Mucosa of rectum (tissue), 2 donors: ENCODE measurements around the gene FHL3.

ENCODE experiments used
- H3K27ac ChIP-seq, 2 donors: one replicate each; pipeline ENCODE4 v1.7.0; 2013; ENCODE audit warnings: inconsistent platforms in 2 of 2, low read depth in 2 of 2, low read length in 2 of 2
- H3K27me3 ChIP-seq, 2 donors: one replicate each; pipeline ENCODE4 v1.7.0; 2013; ENCODE audit warnings: low read length in 2 of 2; ENCODE audit not compliant: control insufficient read depth in 2 of 2, insufficient read depth in 2 of 2
- H3K36me3 ChIP-seq, 2 donors: one replicate each; pipeline ENCODE4 v1.7.0; 2013; ENCODE audit warnings: low read length in 2 of 2; ENCODE audit not compliant: control insufficient read depth in 2 of 2, insufficient read depth in 2 of 2
- H3K4me1 ChIP-seq, 2 donors: one replicate each; pipeline ENCODE4 v1.7.0; 2013; ENCODE audit warnings: low read length in 2 of 2, mild to moderate bottlenecking in 1 of 2; ENCODE audit not compliant: control insufficient read depth in 2 of 2, insufficient read depth in 2 of 2
- H3K4me3 ChIP-seq, 2 donors: one replicate each; pipeline ENCODE4 v1.7.0; 2013; ENCODE audit warnings: low read length in 2 of 2
- H3K9ac ChIP-seq, 2 donors: one replicate each; pipeline ENCODE4 v1.7.0; 2013; ENCODE audit warnings: low read length in 2 of 2, low read depth in 1 of 2, mild to moderate bottlenecking in 1 of 2
- H3K9me3 ChIP-seq, 2 donors: one replicate each; pipeline ENCODE4 v1.7.0; 2013; ENCODE audit warnings: low read length in 2 of 2; ENCODE audit not compliant: control insufficient read depth in 2 of 2
- donor health status: healthy.
- donor health status: Normal muscosa, but diverticular disease.

FHL3 gene

DNA sequence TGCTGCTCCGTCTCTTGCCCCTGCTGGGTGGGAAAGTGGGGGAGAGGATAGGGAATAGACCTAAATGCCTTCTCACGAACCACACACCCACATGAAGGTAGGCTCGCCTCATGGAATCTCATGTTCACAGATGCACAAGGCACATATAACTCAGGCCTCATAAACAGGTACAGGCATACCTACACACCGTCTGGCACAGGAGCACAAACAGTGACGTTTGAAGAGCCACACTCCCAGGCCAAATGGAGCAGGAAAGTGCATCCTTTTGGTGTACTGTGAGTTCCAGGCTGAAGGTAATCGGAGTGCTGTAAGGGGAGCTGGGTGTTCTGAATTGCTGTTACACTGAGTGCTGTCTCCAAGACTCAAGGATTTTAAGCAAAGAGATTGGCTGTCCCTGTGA, 20.4 kb upstream of the FHL3 start:
- no peaks in the 10 kb centered on the region for H3K9me3 ChIP-seq
- no peak overlapping the region for H3K27ac ChIP-seq
- no peak overlapping the region for H3K4me3 ChIP-seq
- no peak overlapping the region for H3K9ac ChIP-seq
- peaks cover 0 to 2% of the 10 kb centered on the region in 2 donors for H3K27me3 ChIP-seq
- peaks cover 10 to 13% of the 10 kb centered on the region in 2 donors for H3K4me1 ChIP-seq
- peaks cover 34 to 42% of the 10 kb centered on the region in 2 donors for H3K36me3 ChIP-seq

DNA sequence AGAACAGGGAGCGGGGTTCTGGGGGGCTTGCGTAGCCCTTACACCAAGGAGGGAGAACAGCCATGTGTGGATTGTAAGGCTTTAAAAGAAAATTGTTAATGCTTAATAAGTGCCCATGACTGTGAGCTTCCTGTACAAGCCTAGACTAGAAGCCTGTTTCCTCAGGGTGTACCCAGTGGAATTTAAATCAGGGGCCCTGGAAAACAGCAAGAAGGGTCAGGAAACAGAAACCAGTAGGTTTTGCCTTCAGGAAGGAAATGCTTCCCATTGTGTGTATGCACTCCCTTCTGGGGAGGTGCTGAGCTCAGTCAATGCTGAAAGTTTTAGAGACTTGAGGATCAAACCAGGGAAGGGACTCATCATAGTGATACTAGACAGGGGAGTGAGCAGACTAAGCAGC, 19.9 kb upstream of the FHL3 start:
- Histone ChIP-seq H3K4me3 (no peak overlapping the region), H3K27me3 (peaks cover 0 to 2% of the 10 kb centered on the region in 2 donors), H3K27ac (no peak overlapping the region), H3K4me1 (peaks cover 7 to 8% of the 10 kb centered on the region in 2 donors), H3K9ac (no peak overlapping the region), H3K36me3 (peaks cover 38 to 44% of the 10 kb centered on the region in 2 donors), H3K9me3 (no peaks in the 10 kb centered on the region)

DNA sequence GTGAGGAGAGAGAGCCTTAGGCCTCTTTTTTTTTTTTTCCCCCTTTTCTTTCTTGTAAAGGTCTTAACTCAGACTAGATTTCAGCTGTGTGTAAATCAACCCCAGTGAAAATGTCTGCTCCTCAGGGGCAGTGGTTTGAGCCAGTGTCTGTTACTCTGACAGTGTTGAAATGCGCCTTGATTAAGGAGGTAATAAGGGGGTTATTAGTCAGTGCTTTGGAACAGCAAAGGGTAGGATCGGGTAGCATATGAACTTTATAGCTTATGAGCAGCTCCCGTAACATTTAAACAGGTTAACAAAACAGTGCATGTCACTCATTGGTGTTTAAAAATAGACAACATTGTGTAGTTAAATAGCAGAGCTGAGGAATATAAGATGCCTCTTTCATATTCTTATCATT, 17.5 kb upstream of the FHL3 start:
- H3K4me3 ChIP-seq = no peak overlapping the region
- H3K9ac ChIP-seq = no peak overlapping the region
- no peaks in the 10 kb centered on the region for H3K4me1 ChIP-seq
- H3K27ac ChIP-seq = no peak overlapping the region
- H3K36me3 ChIP-seq = peaks cover 50 to 63% of the 10 kb centered on the region in 2 donors
- H3K9me3 ChIP-seq = no peaks in the 10 kb centered on the region
- H3K27me3 ChIP-seq = no peaks in the 10 kb centered on the region

DNA sequence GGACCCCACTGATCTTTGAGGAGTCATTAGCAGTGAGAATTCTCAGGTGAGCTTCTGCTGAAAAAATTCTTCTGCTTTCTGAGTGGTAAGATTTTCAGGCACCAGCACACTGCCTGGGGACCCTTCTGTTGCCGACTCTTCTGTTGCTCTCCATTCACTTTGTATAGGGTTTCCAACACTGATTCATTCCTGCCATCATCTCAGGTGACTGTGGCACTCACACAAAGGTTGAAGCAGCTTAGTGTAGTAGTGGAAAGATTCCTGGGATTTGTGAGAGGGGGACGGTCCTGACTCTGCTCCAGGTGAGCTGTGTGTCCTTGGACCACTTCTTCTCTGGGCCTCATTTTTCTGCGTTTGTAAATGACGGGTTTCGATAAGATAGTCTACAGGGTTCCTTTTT, 16.7 kb upstream of the FHL3 start:
- peaks cover 53 to 69% of the 10 kb centered on the region in 2 donors for H3K36me3 ChIP-seq
- H3K9me3 ChIP-seq = no peaks in the 10 kb centered on the region
- no peaks in the 10 kb centered on the region for H3K27me3 ChIP-seq
- H3K4me3 ChIP-seq = no peak overlapping the region
- no peak overlapping the region for H3K9ac ChIP-seq
- H3K27ac ChIP-seq = no peak overlapping the region
- H3K4me1 ChIP-seq = no peaks in the 10 kb centered on the region

DNA sequence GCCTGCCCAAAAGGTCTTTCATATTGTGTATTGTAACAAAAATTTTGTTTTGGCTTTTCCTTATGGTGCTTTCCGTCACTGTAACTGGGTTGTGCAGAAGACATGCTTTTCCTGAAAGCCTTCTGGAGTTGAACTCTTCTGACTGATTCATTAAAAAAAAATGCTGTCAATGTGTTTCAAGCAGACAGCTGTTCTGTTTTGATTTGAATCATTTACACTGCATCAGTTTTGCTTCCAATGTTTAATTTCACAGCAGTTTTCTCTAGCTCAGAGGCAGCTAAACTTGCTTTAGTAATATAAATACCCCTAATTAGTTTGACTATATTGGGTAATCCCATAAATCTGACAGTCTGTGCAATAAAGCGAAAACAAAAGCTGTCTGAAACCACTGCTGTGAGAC, 15.1 kb upstream of the FHL3 start:
- no peaks in the 10 kb centered on the region for H3K4me1 ChIP-seq
- no peaks in the 10 kb centered on the region for H3K9me3 ChIP-seq
- H3K9ac ChIP-seq = no peak overlapping the region
- H3K4me3 ChIP-seq = no peak overlapping the region
- peaks cover 54 to 77% of the 10 kb centered on the region in 2 donors for H3K36me3 ChIP-seq
- no peaks in the 10 kb centered on the region for H3K27me3 ChIP-seq
- H3K27ac ChIP-seq = no peak overlapping the region

DNA sequence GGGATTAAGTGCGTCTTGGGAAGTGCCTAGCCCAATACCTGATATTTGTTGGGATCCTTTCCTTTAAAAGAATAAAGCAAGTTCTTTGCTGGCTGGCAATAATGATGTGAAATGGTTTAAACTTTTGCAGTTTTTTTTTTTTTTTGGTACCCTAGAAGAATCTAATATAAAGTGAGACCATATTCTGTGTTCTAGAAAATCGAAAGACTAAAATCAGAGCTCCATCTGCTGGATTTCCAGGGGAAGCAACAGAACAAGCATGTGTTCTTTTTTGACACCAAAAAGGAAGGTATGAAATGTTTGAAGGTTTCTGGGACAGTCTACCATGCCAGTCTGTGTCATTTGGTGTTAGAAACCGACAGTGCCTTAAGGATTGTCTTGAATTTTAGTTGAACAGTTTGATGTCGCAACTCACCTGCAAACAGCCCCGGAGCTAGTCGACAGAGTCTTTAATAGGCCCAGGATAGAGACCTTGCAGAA, 13.6 kb upstream of the FHL3 start:
- Histone ChIP-seq H3K9ac (no peak overlapping the region), H3K27me3 (no peaks in the 10 kb centered on the region), H3K4me3 (no peak overlapping the region), H3K4me1 (peaks cover 3 to 6% of the 10 kb centered on the region in 2 donors), H3K36me3 (peaks cover 44 to 70% of the 10 kb centered on the region in 2 donors), H3K9me3 (no peaks in the 10 kb centered on the region), H3K27ac (no peak overlapping the region)

DNA sequence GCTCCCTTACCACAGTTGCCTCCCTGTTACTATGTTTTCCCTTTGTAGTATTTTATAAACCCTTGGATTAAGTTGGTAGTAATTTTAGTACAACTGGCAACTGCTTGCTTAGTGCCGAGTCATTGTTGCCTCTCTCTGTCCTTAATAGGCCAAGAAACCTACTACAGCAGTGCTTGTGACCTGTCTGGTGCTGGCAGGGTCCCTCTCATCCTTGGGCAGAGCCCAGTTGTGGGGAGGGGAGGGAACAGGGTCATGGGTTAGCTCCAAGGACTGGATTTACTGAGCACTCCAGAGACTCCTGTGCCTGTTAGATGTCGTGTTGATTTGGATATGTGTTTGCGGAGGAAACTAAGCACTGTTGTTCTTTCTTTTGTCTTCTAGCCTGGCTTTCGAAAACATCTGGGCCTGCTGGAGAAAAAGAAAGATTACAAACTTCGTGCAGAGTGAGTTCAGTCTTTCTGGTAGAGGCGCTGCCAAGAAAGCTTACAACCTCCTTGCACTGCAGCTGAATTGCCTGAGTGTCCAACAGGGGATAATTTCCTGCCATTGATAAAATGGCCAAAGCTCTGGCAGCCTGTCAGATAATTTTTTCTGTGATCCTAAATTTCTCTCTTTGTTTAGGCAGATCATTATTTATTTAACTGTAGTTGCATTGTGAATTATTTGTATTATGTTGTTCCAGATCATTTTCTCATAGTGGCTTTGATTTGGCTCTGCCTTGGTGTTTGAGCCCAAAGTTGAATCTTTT, 10.8 kb upstream of the FHL3 start:
- Histone ChIP-seq H3K9me3 (no peaks in the 10 kb centered on the region), H3K36me3 (peaks cover 25 to 44% of the 10 kb centered on the region in 2 donors), H3K27ac (peak overlapping the region in 1 of 2 donors; percentile 67), H3K4me3 (no peak overlapping the region), H3K4me1 (peaks cover 14 to 15% of the 10 kb centered on the region in 2 donors), H3K27me3 (no peaks in the 10 kb centered on the region), H3K9ac (peak overlapping the region in 1 of 2 donors; percentile 34)

DNA sequence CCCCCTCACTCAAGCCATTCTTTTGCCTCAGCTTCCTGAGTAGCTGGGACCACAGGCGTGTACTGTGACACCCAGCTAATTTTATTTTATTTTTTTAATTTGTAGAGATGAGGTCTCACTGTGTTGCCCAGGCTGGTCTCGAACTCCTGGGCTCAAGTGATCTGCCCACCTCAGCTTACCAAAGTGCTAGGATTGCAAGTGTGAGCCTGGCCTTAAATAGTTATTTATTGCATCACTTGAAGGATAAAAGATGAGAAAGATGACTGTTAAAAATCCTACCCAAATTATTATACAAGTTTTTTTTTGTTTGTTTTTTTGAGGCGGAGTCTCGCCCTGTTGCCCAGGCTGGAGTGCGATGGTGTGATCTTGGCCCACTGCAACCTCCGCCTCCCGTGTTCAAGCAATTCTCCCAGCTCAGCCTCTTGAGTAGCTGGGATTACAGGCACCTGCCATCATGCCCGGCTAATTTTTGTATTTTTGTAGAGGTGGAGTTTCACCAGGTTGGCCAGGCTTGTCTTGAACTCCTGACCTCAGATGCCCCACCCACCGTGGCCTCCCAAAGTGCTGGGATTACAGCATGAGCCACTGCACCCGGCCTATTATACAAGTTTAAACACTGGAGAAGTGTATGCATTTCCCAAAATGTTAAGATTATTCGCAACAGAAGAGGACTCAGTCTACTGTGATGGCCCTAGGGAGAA, 9.6 kb upstream of the FHL3 start:
- Histone ChIP-seq H3K9ac (no peak overlapping the region), H3K27me3 (no peaks in the 10 kb centered on the region), H3K27ac (no peak overlapping the region), H3K9me3 (no peaks in the 10 kb centered on the region), H3K36me3 (peaks cover 18 to 39% of the 10 kb centered on the region in 2 donors), H3K4me1 (peaks cover 14 to 15% of the 10 kb centered on the region in 2 donors), H3K4me3 (no peak overlapping the region)

DNA sequence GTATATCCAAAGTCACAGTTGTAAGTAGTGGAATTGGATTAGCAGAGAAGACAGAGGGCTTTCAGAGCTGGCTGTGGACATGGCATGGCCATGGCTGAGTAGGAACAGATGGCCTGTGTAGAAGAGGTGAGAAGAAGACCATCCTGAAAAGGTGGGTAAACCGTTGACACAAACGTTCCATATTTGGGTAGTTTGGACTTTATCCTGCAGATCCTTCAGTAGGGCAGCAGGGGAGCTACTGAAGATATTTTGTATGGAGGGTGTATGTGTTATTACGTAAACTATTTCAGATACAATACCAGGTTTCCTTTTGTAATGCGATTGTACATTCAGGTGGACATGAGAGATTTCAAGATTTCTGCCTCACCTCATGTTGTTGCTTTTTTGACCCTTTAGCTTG, 8.9 kb upstream of the FHL3 start:
- Histone ChIP-seq H3K9ac (peak overlapping the region in 1 of 2 donors; percentile 26), H3K27ac (no peak overlapping the region), H3K36me3 (peaks cover 15 to 35% of the 10 kb centered on the region in 2 donors), H3K9me3 (no peaks in the 10 kb centered on the region), H3K4me3 (no peak overlapping the region), H3K27me3 (no peaks in the 10 kb centered on the region), H3K4me1 (peaks cover 14 to 15% of the 10 kb centered on the region in 2 donors)

DNA sequence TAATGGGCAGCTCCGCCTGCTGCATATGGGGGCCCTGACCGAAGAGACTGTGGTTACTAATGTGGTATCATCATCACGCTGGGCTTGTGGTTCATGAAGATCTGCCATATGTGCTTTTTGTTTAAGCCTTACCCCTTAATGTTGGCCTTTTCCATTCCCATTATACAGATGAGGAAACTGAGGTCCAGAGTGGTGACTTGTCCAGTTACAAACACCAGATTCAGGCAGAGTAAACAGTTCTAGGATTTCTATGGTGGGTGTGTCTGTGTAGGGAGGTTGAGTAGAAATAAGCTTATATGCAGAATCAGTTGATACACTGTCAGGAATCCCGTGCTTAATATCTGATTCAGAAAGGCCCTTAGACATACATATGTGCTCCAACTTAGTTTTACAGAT, 7.9 kb upstream of the FHL3 start:
- H3K9me3 ChIP-seq = no peaks in the 10 kb centered on the region
- H3K36me3 ChIP-seq = peaks cover 10 to 27% of the 10 kb centered on the region in 2 donors
- peak overlapping the region; percentile 88 to 94 for H3K9ac ChIP-seq
- H3K4me3 ChIP-seq = peak overlapping the region; percentile 96 to 97
- H3K27me3 ChIP-seq = no peaks in the 10 kb centered on the region
- peaks cover 14 to 15% of the 10 kb centered on the region in 2 donors for H3K4me1 ChIP-seq
- peak overlapping the region; percentile 90 to 93 for H3K27ac ChIP-seq
